Chondrocyte (in vitro differentiated cells): Measurements from ENCODE around the gene REPS2. TPM values are rescaled to one million over a fixed set of nuclear protein-coding genes. Genes with fewer than 3 reads are reported as not detected.

Experiments
- DNase-seq: peaks from one replicate; pipeline ENCODE4 v3.0.0; 2021; ENCODE audit warnings: mixed read lengths, low spot score
- H3K27ac Mint-ChIP-seq: one replicate; pipeline ENCODE4 v1.8.0; 2021; ENCODE audit warnings: mild to moderate bottlenecking, moderate library complexity, mixed read lengths; ENCODE audit not compliant: unreplicated experiment
- H3K27me3 Mint-ChIP-seq: 2 replicates; pipeline ENCODE4 v1.8.0; 2021; ENCODE audit warnings: low read depth, mixed read lengths
- H3K36me3 Mint-ChIP-seq: 2 replicates; pipeline ENCODE4 v1.8.0; 2021; ENCODE audit warnings: low read depth, mixed read lengths
- H3K4me1 Mint-ChIP-seq: 2 replicates; pipeline ENCODE4 v1.8.0; 2021; ENCODE audit warnings: low read depth, mild to moderate bottlenecking, mixed read lengths
- H3K4me3 Mint-ChIP-seq: one replicate; pipeline ENCODE4 v1.8.0; 2021; ENCODE audit warnings: mild to moderate bottlenecking, moderate library complexity, mixed read lengths; ENCODE audit not compliant: unreplicated experiment
- H3K9me3 Mint-ChIP-seq: 2 replicates; pipeline ENCODE4 v1.8.0; 2021; ENCODE audit warnings: low read depth, mixed read lengths
- long read RNA-seq: library from polyadenylated mRNA; stranded (forward); transcript quantifications from one replicate; pipeline ENCODE4 v2.0.0, GENCODE V29; 2021
- total RNA-seq: library from RNA; stranded (reverse); gene quantifications from 3 replicates; pipeline ENCODE4 v1.2.1, GENCODE V29; 2021
- TF ChIP-seq, protein P1 (sequence below): fragments of 200-600 bp; sonication (generic); IDR thresholded peaks from 2 replicates; pipeline ENCODE4 v1.5.0; 2021; ENCODE audit warnings: antibody characterized with exemption, mild to moderate bottlenecking, moderate library complexity

The REPS2 gene
- 2.0 to 2.4 TPM (median 2.2 TPM) in 3 replicates for total RNA-seq
- long read RNA-seq, partial matches to known transcripts, result 0 of 1 reads
- long read RNA-seq, other reads (novel, unspliced or antisense), result 1 of 1 reads

DNA sequence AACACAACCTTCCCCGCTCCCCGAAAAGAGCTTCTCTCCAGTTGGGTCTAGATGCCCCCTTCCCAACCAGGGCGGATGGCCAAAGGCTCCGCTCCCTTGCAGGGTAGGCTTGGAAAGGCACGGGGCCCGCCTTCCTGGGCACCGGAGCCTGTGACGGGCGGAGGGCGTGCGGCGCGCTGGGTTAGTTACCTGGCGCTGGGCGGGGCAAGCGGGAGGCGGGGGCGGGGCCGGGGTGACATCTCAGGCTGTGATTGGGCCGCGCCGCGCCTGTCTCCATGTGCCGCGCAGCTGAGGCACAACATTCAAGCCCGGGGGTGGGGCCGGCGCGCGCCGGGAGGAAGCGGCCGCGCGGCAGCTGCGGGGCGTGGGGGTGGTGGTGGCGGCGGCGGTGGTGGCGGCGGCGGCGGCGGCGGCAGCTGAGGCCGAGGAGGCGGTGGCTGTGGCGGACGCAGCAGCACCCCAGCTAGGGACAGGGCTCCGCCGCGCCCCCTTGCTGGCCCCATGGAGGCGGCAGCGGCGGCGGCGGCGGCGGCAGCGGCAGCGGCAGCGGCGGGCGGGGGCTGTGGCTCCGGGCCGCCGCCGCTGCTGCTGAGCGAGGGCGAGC lies at the start of gene REPS2:
REPS2 (plus strand) TSS at position 298 of the 604 bp plus-strand sequence; CDS start at position 502, 204 bp downstream.
- Mint-ChIP-seq H3K4me3 (peak within 1 kb of the TSS; percentile 79), H3K36me3 (no peaks in the 10 kb centered on the region), H3K4me1 (peaks cover 9% of the 10 kb centered on the region), H3K9me3 (peaks cover 9% of the 10 kb centered on the region), H3K27ac (peak within 1 kb of the TSS; percentile 45), H3K27me3 (peaks cover 22% of the 10 kb centered on the region)
- no peak for DNase-seq
- TF ChIP-seq, protein P1, sequence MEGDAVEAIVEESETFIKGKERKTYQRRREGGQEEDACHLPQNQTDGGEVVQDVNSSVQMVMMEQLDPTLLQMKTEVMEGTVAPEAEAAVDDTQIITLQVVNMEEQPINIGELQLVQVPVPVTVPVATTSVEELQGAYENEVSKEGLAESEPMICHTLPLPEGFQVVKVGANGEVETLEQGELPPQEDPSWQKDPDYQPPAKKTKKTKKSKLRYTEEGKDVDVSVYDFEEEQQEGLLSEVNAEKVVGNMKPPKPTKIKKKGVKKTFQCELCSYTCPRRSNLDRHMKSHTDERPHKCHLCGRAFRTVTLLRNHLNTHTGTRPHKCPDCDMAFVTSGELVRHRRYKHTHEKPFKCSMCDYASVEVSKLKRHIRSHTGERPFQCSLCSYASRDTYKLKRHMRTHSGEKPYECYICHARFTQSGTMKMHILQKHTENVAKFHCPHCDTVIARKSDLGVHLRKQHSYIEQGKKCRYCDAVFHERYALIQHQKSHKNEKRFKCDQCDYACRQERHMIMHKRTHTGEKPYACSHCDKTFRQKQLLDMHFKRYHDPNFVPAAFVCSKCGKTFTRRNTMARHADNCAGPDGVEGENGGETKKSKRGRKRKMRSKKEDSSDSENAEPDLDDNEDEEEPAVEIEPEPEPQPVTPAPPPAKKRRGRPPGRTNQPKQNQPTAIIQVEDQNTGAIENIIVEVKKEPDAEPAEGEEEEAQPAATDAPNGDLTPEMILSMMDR, result peak; percentile 27

GRCh38 chrX:16897445-16897844 lies 49.0 kb upstream of the REPS2 start:
- Mint-ChIP-seq H3K36me3 (no peaks in the 10 kb centered on the region), H3K27ac (no peak overlapping the region), H3K27me3 (peaks cover 9% of the 10 kb centered on the region), H3K4me3 (no peak overlapping the region), H3K9me3 (no peaks in the 10 kb centered on the region), H3K4me1 (peaks cover 8% of the 10 kb centered on the region)
- TF ChIP-seq, protein P1, result no peak
- no peak for DNase-seq

DNA sequence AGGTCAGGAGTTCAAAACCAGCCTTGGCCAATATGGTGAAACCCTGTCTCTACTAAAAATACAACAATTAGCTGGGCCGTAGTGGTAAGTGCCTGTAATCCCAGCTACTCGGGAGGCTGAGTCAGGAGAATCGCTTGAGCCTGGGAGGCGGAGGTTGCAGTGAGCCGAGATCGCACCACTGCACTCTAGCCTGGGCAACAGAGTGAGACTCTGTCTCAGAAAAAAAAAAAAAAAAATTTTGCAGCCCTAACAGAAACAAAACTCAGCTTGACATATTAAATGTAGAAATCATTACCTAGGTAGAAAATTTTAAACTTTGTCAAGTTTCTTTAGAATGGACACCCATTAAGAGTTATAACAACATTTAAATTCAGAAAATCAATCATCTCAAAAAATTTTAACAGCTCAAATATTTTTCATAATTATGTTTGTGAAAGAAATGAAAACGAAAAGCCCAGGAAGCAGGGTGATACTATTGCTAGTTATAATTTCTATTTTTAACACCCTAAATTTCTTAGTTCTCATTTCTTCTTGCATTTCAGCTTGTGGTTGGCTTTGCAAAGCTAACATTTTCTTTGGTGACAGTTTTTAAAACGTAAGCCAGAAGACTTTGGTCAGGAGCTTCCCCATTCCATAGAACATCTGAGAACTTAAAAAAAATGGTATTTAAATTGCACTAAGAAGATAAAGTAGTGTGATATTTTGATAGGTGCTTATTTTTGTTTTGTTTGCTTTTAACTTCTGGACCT lies 43.0 kb upstream of the REPS2 start:
- H3K27ac Mint-ChIP-seq, result no peak overlapping the region
- H3K27me3 Mint-ChIP-seq, result peaks cover 17% of the 10 kb centered on the region
- no peaks in the 10 kb centered on the region for H3K4me1 Mint-ChIP-seq
- H3K9me3 Mint-ChIP-seq, result no peaks in the 10 kb centered on the region
- peaks cover 2% of the 10 kb centered on the region for H3K36me3 Mint-ChIP-seq
- no peak for DNase-seq
- TF ChIP-seq, protein P1, result no peak
- no peak overlapping the region for H3K4me3 Mint-ChIP-seq

GRCh38 chrX:16910376-16910775 lies 36.1 kb upstream of the REPS2 start:
- H3K27ac Mint-ChIP-seq, result no peak overlapping the region
- DNase-seq, result no peak
- TF ChIP-seq, protein P1, result no peak
- H3K4me3 Mint-ChIP-seq, result no peak overlapping the region
- no peaks in the 10 kb centered on the region for H3K9me3 Mint-ChIP-seq
- no peaks in the 10 kb centered on the region for H3K4me1 Mint-ChIP-seq
- peaks cover 14% of the 10 kb centered on the region for H3K27me3 Mint-ChIP-seq
- peaks cover 2% of the 10 kb centered on the region for H3K36me3 Mint-ChIP-seq

DNA sequence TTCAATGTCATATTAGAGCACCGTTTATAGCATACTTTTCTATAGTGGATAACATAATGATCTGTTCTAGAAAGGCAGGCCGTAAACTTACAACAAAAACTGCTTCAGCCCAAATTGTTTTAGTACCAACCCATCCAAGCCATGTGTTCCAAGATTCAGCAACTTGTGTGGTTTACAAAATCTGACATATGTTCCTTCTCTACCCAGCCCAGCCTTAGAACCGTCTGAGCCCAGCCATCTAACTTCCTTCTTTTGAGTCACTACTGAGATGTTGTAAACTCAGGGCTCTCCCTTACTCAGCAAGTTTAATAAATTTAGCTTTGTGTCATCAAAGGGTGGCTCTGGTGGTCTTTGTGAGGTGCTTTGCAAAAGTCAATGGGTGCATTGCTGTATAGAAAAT lies 32.4 kb upstream of the REPS2 start:
- Mint-ChIP-seq H3K27ac (no peak overlapping the region), H3K4me1 (no peaks in the 10 kb centered on the region), H3K36me3 (no peaks in the 10 kb centered on the region), H3K4me3 (no peak overlapping the region), H3K9me3 (no peaks in the 10 kb centered on the region), H3K27me3 (peaks cover 7% of the 10 kb centered on the region)
- DNase-seq, result no peak
- TF ChIP-seq, protein P1, result no peak
